ACHN (cell line): ENCODE measurements around the gene SLC7A11.
"Not testable (repeated sequence)": the region's sequence is repeated elsewhere in the genome, so short reads cannot be mapped to it uniquely, and the experiment has no call there.

Source experiments
- DNase-seq: peaks from one replicate; pipeline ENCODE4 v3.0.0-alpha.2; 2015
- in situ Hi-C: cut with HindIII; loops from 2 replicates; pipeline ENCODE4 v1.10.0; 2017; ENCODE audit warnings: low sequenced_read_pairs, low pct_ligation_motif_present, low pct_unique_long_range_greater_than_20kb

The SLC7A11 gene

DNA sequence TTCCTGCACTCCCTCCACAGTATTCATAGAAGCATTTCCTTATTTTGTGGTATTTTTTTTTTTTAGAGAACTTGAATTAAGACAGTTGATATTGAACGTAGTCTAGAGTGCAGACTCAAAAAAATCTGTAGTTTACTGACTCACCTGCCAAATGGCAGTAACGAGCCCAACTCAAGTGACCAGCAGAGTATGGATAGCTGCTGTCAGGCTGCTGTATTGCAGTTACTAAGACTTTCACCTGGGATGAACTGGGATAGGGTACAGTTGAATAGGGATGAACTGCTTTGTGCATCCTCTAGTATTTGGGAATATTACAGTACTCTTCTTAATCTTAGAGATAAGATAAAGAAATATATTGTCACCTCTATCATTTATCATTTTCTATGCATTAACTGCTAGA lies 7.0 kb upstream of the SLC7A11 start:
- DNase-seq: no peak
- in situ Hi-C loops: no loop called here

DNA sequence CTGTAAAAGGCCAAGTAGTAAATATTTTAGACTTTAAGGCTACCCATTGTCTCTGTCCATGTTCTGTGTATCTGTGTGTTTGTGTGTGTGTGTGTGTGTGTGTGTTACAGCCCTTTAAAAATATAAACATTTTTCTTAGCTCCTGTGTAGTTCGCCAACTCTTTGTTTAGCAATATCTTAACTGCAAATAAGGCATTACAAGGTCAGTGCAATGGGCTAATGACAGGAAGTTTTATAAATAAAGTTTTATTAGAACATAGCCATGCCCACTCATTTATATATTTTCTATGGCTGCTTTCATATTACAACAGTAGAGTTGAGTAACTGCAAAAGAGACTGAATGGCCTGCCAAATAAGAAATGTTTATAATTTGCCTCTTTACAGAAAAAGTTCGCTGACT lies 5.9 kb upstream of the SLC7A11 start:
- no peak for DNase-seq
- in situ Hi-C loops: no loop called here

DNA sequence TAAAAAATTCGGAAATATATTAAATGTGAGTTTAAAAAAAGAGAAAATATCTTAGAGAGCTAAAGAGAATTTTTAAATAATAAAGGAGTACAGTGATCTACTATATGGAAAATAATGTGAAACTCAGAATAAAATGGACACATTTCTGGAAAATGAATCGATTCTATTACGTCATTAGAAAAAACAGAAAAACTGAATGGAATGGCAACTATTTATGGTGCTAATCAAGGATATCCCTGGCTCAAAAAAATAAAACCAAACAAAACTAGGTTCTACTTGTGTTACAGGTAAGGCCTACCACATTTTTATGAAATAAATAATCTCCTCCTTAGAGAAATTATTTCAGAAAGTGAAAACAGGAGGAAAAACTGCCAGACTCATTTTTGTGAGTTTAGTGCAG lies 5.5 kb upstream of the SLC7A11 start:
- in situ Hi-C loops: no loop called here
- no peak for DNase-seq

DNA sequence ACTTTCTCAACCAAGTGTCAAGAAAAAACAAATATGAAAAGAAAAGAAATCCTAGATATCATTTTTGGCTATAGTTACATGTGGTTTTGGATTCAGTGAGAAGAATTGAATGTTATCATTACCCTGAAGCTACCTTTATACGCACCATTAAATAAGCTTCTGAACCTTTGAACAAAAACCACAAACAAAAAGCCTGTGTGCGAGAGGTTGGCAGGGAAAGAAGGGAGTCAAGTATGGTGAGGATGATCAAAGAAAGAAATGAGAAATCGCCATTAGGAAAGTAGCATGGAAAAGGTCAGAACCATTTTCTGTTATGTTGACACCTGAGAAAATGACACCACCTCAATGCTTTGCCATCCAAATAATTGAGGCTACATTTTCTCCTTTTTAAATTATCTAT lies 1.2 kb upstream of the SLC7A11 start:
- DNase-seq: peak; percentile 21
- in situ Hi-C loops: no loop called here

DNA sequence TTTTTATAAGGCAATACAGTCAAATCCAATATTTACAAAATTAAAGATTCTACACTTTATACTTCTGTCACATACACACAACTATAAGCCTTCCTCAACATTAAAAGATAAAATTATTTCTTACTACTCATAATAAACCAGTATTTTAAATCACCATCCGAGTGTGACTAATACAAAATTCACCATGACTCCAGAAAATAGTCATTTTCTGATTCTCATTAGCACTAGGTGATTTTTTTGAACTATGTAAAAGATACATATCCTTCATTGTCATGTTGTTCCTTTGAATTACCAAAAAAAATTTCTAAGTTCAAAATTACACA lies 646 bp upstream of the SLC7A11 start:
- in situ Hi-C loops: no loop called here

DNA sequence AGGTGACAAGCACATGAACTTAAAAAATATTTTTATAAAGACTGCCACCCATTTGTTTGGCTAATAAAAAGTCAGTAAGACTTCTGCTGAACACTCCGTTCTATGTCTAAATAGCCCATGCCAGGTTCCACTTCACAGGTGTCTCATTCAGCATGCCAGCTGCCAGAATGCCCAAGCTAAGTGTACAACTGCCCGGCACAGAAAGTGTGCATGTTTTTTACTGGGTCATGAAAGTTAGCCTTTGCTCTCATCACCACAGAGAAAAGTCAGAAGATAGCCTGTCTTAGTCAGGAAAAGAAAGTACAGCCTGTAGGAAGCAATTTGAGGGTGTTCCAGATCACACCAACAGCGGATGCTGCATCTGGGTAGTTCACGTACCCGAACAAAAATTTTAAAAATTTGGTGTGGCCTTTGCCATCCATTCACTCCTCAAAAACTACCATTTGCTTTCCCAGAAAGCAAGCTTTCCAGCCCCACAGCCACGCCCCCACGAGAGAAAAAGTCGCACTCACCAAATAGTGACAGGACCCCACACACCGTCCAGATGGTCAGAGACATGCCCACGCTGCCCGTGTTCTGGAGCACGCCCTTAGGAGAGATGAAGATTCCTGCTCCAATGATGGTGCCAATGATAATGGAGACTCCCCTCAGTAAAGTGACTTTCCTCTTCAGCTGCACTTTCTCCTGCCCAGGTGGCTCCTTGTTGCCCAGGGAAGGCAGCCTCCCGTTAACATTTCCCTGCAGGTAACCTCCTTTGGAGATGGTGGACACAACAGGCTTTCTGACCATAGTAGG lies 671 bp downstream of the SLC7A11 start:
- DNase-seq: peak; percentile 15
- in situ Hi-C loops: no loop called here

More for the DNA sequence above, 646 bp upstream of the SLC7A11 start:
- no peak for DNase-seq

DNA sequence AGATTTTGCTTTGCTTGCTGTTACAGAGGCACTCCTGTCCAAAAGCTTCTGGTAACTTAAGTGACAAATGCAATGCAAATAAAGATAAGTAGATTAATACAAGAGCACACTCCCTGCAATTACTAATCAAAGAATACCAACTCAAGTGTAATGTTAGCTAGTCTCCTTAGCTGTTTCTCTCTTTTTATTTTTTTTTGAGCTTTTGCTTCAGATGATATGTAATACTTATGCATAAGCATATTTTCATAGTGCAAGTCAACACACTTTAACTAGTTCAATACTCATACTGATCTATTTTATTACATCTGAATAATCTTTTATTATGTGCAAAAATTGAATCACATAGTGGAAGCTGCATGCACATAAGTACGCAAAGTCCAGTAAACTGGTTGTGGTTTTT lies 2.7 kb downstream of the SLC7A11 start:
- no peak for DNase-seq
- in situ Hi-C loops: no loop called here

DNA sequence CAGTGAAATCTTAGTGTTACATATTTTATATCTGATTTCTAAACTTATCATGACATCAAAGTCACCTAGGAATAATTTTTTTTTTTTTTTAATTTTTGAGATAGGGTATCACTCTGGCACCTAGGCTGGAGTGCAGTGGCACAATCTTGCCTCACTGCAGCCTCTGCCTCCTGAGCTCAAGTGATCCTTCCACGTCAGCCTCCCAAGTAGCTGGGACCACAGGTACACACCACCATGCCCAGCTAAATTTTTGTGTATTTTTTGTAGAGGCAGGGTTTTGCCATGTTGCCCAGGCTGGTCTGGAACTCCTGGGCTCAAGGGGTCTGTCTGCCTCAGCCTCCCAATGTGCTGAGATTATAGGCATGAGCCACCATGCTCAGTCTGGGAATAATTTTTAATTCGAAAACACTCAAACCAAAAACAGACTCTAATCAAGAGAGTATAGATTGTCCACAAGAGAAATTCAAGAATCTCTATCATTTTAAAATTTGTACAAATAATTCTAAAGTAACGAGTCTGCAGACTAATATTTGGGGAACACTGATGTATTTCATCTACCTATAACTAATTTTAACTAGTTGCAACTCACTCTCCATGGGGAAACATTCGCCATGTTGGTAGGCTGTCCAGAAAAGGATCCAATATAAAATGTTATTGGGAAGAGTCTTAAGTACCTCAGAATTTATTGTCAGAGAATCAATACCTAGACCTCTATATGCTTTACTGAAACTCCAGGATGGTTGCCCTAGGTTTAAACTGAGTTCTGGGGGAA lies 3.4 kb downstream of the SLC7A11 start:
- in situ Hi-C loops: no loop called here
- no peak for DNase-seq

DNA sequence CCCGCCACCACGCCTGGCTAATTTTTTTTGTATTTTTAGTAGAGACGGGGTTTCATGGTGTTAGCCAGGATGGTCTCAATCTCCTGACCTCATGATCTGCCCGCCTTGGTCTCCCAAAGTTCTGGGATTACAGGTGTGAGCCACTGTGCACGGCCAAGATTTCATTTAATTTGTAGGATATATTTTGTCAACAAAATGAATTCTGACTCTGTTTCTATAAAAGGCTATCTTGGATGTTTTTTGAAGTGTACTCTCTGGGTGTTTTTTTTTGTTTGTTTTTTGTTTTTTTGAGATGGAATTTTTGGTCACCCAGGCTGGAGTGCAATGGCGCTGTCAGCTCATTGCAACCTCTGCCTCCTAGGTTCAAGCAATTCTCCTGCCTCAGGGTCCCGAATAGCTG lies 5.0 kb downstream of the SLC7A11 start:
- not testable (repeated sequence) for DNase-seq

DNA sequence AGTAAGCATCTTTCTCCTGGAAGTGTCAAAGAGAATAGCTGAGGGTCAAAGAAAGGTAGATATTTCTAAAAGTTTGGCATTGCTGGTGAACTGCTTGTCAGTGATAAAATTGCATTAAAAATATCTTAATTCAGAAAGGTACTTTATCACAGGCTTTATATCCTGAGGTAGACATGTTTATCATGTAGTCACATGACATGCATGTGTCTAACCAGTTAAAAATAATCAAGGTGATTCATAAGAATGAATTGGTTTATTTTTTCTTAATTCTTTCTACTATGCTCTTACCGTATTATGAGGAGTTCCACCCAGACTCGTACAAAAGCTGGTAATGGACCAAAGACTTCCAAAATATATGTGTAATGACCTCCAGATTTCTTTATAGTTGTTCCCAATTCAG lies 6.1 kb downstream of the SLC7A11 start:
- in situ Hi-C loops: no loop called here
- DNase-seq: no peak

More for the DNA sequence above, 5.0 kb downstream of the SLC7A11 start:
- in situ Hi-C loops: not testable (repeated sequence)

DNA sequence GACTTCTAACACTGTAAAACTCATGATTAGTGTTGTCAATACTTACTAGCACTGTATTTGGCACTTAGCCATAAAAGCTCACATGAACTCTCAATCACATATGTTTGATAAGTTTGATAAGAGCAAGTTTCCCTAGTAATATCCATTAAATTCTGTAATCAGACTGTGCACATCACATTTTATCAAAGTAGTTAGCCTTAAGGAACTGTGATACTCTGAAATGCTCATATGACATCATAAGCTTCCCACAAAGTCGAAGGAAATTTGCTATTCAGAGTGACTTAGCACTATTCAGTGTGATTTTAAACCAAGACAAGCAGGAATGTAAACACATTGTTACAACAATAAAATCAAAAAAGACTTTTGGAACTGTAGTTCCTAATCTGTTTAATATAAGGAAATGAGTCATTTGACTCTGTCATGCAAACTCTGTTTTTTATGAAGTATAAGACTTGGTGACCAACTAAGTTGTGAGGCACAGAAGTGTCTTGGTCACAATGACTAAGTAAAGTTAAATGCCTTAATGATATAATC lies 6.7 kb downstream of the SLC7A11 start:
- in situ Hi-C loops: no loop called here
- peak; percentile 32 for DNase-seq

DNA sequence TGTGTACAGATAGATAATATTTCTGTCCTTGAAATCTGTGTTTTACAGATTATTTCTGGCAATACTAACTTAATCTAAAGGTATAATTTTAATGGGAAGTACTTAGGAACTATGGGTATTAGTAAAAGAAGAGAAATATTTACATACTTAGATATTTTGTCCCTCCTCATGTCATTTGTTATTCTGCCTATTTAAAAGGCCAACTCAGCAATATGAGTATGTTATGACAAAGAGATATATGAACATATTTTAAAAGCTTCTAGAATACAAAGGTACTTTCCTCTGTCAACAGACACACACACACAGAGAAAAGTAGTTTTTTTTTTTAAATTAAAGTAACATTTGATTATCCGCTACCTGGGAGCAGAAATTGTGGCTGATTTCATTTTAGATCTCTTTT lies 7.9 kb downstream of the SLC7A11 start:
- no peak for DNase-seq
- in situ Hi-C loops: no loop called here

DNA sequence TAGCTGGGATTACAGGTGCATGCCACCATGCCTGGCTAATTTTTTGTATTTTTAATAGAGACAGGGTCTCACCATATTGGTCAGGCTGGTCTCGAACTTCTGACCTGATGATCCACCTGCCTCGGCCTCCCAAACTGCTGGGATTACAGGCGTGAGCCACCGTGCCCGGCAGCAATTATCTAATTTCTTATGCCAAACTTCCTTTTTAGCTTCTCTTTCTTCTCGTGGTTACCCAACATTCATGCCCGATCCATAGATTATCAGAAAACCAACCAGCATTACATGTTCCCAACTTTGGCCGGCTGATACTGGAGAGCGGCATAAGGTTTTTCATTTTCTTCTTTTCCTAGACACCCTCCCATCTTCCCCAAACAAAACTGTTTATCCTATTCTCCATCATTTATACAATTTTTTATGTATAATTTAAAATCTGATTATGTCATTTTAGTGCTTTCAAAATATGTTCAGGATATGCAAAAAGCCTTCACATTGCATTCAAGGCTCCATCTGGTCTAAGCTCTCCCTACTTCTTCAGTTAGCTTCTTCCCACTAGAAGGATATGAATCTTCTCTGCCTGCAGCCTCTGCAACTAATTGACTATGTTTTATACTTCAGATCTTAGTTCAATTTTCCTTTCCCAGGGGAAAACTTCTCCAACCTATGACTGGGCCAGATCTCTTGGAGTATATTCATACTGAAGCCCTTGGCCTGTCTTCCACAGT lies 8.7 kb downstream of the SLC7A11 start:
- no peak for DNase-seq
- in situ Hi-C loops: no loop called here

DNA sequence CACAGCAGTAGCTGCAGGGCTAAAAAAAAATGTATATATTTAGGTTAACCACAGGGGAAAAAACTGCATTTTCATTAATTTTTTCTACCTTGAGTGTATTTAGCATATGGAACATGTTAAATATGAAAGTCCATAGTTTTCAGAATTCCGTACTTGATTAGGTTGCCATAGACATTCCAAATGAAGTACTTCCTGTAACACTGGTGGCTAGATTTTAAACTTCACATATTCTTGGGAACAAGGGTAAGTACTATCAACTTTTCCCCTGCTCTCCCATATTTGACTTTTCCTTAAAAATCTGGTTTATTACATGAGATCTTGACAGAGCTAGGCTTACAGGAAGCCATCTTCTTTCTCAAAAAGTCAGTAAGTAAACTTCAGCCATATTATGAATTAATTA lies 9.8 kb downstream of the SLC7A11 start:
- in situ Hi-C loops: no loop called here
- DNase-seq: no peak

DNA sequence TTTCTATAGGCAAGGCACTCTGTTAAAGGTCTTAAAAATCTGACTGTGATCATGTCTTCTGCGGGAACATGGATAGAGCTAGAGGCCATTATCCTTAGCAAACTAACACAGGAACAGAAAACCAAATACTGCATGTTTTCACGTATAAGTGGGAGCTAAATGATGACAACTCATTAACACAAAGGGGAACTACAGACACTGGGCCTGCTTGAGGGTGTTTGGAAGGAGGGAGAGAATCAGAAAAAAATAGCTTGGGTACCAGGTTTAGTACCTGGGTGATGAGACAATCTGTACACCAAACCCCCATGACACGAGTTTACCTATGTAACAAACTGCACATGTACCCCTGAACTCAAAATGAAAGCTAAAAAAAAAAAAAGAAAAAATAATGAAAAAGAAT lies 12.1 kb downstream of the SLC7A11 start:
- DNase-seq: no peak
- in situ Hi-C loops: no loop called here

DNA sequence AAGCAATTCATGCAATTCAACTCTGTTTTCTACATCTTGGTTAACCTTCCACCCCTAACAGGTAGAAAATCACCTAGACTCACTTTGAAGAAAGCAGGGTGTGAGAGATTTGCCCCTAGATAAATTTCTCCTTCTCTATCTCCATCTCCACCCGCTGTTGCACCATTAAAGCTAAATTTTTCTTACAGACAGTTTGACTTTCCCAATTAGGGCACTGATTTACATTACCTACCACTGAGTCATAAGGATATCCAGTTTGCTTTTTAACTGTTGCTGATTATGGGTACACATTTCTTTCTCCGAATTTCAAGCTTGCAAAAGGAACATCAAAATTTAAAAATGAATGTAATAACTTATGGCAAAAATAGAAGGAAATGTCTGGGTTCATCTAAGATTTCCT lies 13.0 kb downstream of the SLC7A11 start:
- in situ Hi-C loops: no loop called here

DNA sequence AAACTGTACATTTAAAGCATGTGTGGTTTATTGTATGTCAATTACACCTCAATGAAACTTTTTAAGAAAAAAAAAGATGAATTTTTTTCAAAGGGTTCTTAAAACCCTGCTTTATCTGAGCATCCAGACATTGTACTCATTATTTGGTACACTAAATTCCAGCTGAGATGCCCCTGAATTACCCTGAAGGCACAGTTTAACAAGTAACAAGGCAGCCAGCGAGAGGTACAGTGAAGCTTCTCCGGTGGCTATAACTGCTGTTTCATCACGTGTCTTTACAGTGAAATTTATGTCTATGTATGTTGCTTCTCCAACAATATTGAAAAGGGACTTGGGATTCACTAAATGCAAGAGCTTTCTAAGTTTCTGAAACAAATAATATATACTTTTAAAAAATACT lies 15.8 kb downstream of the SLC7A11 start:
- no peak for DNase-seq
- in situ Hi-C loops: no loop called here

More for the DNA sequence above, 13.0 kb downstream of the SLC7A11 start:
- no peak for DNase-seq

DNA sequence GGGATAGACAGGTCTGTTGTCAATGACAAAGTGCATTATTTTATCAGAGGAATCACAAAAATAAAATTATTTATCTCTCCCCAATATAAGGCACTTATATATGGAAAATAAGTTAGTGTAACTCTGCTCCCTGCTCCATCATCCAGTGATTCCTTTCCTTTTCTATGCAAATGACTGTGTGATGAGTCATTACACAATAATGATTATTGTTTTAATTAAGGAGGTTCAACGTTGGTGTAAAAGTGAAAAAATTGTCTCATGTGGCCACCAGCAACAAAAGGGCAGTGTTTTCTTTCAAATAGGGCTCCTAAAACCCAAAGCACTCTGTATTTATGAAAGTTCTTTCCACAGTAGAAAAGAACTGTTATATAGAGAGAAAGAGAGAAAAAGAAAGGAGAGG lies 16.7 kb downstream of the SLC7A11 start:
- DNase-seq: no peak
- in situ Hi-C loops: no loop called here

DNA sequence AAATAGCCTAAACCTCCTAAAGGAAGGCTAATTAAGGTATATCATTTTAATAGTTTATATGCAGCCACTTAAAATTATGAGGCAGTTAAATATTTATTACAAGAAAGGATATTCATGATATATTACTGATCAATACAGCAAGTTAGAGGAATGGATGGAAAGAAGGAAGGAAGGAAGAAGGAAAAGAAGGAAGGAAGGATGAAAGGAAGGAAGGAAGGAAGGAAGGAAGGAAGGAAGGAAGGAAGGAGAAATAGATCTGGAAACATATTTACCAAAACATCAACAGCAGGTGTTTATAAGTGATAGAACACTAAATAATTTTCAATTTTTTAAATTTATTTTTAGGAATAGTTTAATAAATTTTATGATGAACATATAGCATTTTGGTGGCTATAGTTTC lies 17.5 kb downstream of the SLC7A11 start:
- in situ Hi-C loops: no loop called here

More for the DNA sequence above, 17.5 kb downstream of the SLC7A11 start:
- DNase-seq: no peak
